Astrocyte of the cerebellum (primary cell): ENCODE results near the gene COL6A1.

Source experiments
- DNase-seq: peaks from one replicate; pipeline ENCODE4 v3.0.0-alpha.2; 2011; ENCODE audit warnings: low read depth
- H3K4me3 ChIP-seq: 2 replicates; pipeline ENCODE4 v1.5.1; 2011; ENCODE audit warnings: mild to moderate bottlenecking, low read depth, low read length, moderate library complexity
- in situ Hi-C: cut with HindIII; loops from 2 replicates; pipeline ENCODE4 v1.10.0; 2017; ENCODE audit warnings: low sequenced_read_pairs
- TF ChIP-seq, protein P1 (sequence below): IDR thresholded peaks from 2 replicates; pipeline ENCODE4 v1.5.1; 2012; ENCODE audit warnings: low read length, low read depth, moderate library complexity, mild to moderate bottlenecking; ENCODE audit errors: missing control alignments

Gene COL6A1

GRCh38 chr21:46028573-46029091 is 47.1 kb downstream of the COL6A1 start:
- in situ Hi-C loops: no loop called here
- DNase-seq: no peak
- no peak overlapping the region for H3K4me3 ChIP-seq
- TF ChIP-seq, protein P1, sequence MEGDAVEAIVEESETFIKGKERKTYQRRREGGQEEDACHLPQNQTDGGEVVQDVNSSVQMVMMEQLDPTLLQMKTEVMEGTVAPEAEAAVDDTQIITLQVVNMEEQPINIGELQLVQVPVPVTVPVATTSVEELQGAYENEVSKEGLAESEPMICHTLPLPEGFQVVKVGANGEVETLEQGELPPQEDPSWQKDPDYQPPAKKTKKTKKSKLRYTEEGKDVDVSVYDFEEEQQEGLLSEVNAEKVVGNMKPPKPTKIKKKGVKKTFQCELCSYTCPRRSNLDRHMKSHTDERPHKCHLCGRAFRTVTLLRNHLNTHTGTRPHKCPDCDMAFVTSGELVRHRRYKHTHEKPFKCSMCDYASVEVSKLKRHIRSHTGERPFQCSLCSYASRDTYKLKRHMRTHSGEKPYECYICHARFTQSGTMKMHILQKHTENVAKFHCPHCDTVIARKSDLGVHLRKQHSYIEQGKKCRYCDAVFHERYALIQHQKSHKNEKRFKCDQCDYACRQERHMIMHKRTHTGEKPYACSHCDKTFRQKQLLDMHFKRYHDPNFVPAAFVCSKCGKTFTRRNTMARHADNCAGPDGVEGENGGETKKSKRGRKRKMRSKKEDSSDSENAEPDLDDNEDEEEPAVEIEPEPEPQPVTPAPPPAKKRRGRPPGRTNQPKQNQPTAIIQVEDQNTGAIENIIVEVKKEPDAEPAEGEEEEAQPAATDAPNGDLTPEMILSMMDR: no peak

GRCh38 chr21:46029186-46029924 is 47.8 kb downstream of the COL6A1 start:
- no peak for DNase-seq
- in situ Hi-C loops: no loop called here
- TF ChIP-seq, protein P1: no peak
- H3K4me3 ChIP-seq: no peak overlapping the region

GRCh38 chr21:46031484-46031883 is 49.9 kb downstream of the COL6A1 start:
- in situ Hi-C loops: no loop called here
- TF ChIP-seq, protein P1: no peak
- H3K4me3 ChIP-seq: no peak overlapping the region
- DNase-seq: no peak

- in situ Hi-C loops: no loop called here
- TF ChIP-seq, protein P1: no peak
- H3K4me3 ChIP-seq: no peak overlapping the region
- DNase-seq: no peak
Observed at GRCh38 chr21:46032100-46032499, 50.5 kb downstream of the COL6A1 start.

GRCh38 chr21:46033410-46034400 is 52.1 kb downstream of the COL6A1 start:
- no peak overlapping the region for H3K4me3 ChIP-seq
- TF ChIP-seq, protein P1: no peak
- DNase-seq: no peak
- in situ Hi-C loops: no loop called here
